ENCODE data around the gene LIN7A. TPM values are rescaled to one million over a fixed set of nuclear protein-coding genes. Genes with fewer than 3 reads are reported as not detected.

Gene LIN7A
- total RNA-seq, 1 experiment from 2014 or later: 20.9 TPM

Other genes starting within 250 kb of the LIN7A start
- not detected in 2 replicates for gene MYF6, start 230.3 kb downstream of the LIN7A start, total RNA-seq (2014; rRNA removed; shearing (Covaris generic); ENCODE audit: low replicate concordance)
- gene MYF5, start 221.0 kb downstream of the LIN7A start, total RNA-seq (2014; rRNA removed; shearing (Covaris generic); ENCODE audit: low replicate concordance): not detected in 2 replicates
- gene ACSS3, start 140.1 kb upstream of the LIN7A start, total RNA-seq (2014; rRNA removed; shearing (Covaris generic); ENCODE audit: low replicate concordance): 1.2 TPM in 1 of 2 replicates, not detected in the other